ENCODE results near the gene SCUBE1. TPM values are rescaled to one million over a fixed set of nuclear protein-coding genes. Genes with fewer than 3 reads are reported as not detected.

SCUBE1 gene
- total and polyA plus RNA-seq, 2 of the 4 experiments (the other 2 are of a cell fraction) = not detected

- peak; percentile 64 for DNase-seq
- intact Hi-C loops (cut with micrococcal nuclease) (no loop called here), in situ Hi-C loops (cut with MboI; ENCODE audit: low sequenced_read_pairs) (no loop called here), dilution Hi-C loops (cut with HindIII; ENCODE audit: low sequenced_read_pairs, unreplicated experiment) (no loop called here)
- Histone ChIP-seq H4K8ac (ENCODE audit: low read depth in 2 of 2, low read length in 2 of 2) (no peak overlapping the region), H2AK5ac (ENCODE audit: low read depth, low read length) (no peak overlapping the region), H4K20me1 (ENCODE audit: insufficient read depth, low read length) (peaks cover 17% of the 10 kb centered on the region), H2BK15ac (ENCODE audit: low read depth, low read length) (no peak overlapping the region), H3K23ac (ENCODE audit: low read depth, low read length) (no peak overlapping the region), H2AK9ac (replicated peaks; ENCODE audit: low read depth, low read length, poor library complexity) (peak overlapping the region; percentile 23), H3K9ac (ENCODE audit: low read depth, low read length) (no peak overlapping the region), H3K9me1 (ENCODE audit: insufficient read depth, low read length) (peaks cover 18% of the 10 kb centered on the region), H3K18ac (ENCODE audit: low read depth, low read length) (no peak overlapping the region), H3K79me1 (ENCODE audit: low read depth in 1 of 2, low read length in 2 of 2) (peaks cover 3 to 48% of the 10 kb centered on the region in 2 experiments; a peak in 3 of 4 replicates), H4K91ac (ENCODE audit: insufficient read depth, low read depth, low read length) (no peak overlapping the region), H3K4me2 (ENCODE audit: low read depth, low read length) (no peak overlapping the region), H3K9me3 (ENCODE audit: control insufficient read depth, insufficient read depth, low read length) (no peaks in the 10 kb centered on the region), H3K4me1 (ENCODE audit: control insufficient read depth, insufficient read depth, low read length) (peaks cover 7% of the 10 kb centered on the region), H3K14ac (replicated peaks; ENCODE audit: low read depth, low read length) (no peak overlapping the region), H4K5ac (ENCODE audit: low read depth, low read length) (no peak overlapping the region), H3K4ac (ENCODE audit: low read depth, low read length) (0 out of 2 replicates have a peak overlapping the region, but pooled peaks have one; percentile 17), H3K27ac (ENCODE audit: insufficient read depth, low read length) (no peak overlapping the region), H2AFZ (replicated peaks; ENCODE audit: low read length, poor library complexity) (peak overlapping the region; percentile 5), H2BK20ac (ENCODE audit: low read depth, low read length) (no peak overlapping the region), H2BK120ac (ENCODE audit: low read depth, low read length) (no peak overlapping the region; the same call in 1 of the 2 replicates), H3K36me3 (ENCODE audit: control insufficient read depth, insufficient read depth, low read length) (peaks cover 15% of the 10 kb centered on the region; the same call in 1 of the 2 replicates), H2BK5ac (ENCODE audit: low read depth, low read length, poor library complexity, severe bottlenecking) (no peak overlapping the region), H3K56ac (ENCODE audit: extremely low read depth, insufficient read depth, low read length) (no peak overlapping the region), H3K27me3 (ENCODE audit: control insufficient read depth, insufficient read depth, low read length) (no peaks in the 10 kb centered on the region), H3K4me3 (ENCODE audit: insufficient read depth, low read depth, low read length) (no peak overlapping the region)
- BruUV-seq (replicated peaks) = no TSS peak
- ChIA-PET POLR2A (ENCODE audit: unreplicated experiment) (no interaction called here), CTCF (no interaction called here)
- 97% methylated on average over 6 of the region's 12 CpGs; no CpG with 5 or more reads in 1 of the 2 experiments for WGBS, 2 experiments (ENCODE audit: extremely low coverage in 2 of 2, insufficient read length in 1 of 2)
- no peak for ATAC-seq (ENCODE audit: low read depth)
- TF ChIP-seq CEBPB (IDR thresholded peaks at IDR 0.05; ENCODE audit: low read depth, low read length) (no peak), NFE2L2 (IDR thresholded peaks at IDR 0.05; ENCODE audit: low read depth, low read length) (no peak), POLR2A (IDR thresholded peaks at IDR 0.05; ENCODE audit: low read depth, low read length) (no peak), RFX5 (IDR thresholded peaks at IDR 0.05; ENCODE audit: low read depth, low read length) (no peak), RCOR1 (IDR thresholded peaks at IDR 0.05; ENCODE audit: insufficient replicate concordance, low read length) (no peak), BHLHE40 (IDR thresholded peaks at IDR 0.05; ENCODE audit: low read depth, low read length) (no peak), FOS (IDR thresholded peaks at IDR 0.05; ENCODE audit: low read depth, low read length) (no peak), ELK1 (IDR thresholded peaks at IDR 0.05; ENCODE audit: borderline replicate concordance, low read depth, low read length) (no peak), MXI1 (IDR thresholded peaks at IDR 0.05; ENCODE audit: borderline replicate concordance, low read depth, low read length) (no peak), USF2 (IDR thresholded peaks at IDR 0.05; ENCODE audit: low read depth, low read length) (no peak), CTCF (conservative IDR thresholded peaks at IDR 0.05; ENCODE audit: low read depth, low read length) (no peak), SMC3 (IDR thresholded peaks at IDR 0.05; ENCODE audit: low read depth, low read length) (no peak), MAZ (IDR thresholded peaks at IDR 0.05; ENCODE audit: borderline replicate concordance, low read depth, low read length) (no peak), CHD1 (IDR thresholded peaks at IDR 0.05; ENCODE audit: low read depth, low read length) (no peak), RAD21 (IDR thresholded peaks at IDR 0.05; ENCODE audit: low read length) (no peak)
Observed at GRCh38 chr22:43183496-43184277, 159.5 kb downstream of the SCUBE1 start.

All from IMR-90 (cell line).